CD14-positive monocyte (primary cell): Measurements from ENCODE around the gene GABBR2. TPM values are rescaled to one million over a fixed set of nuclear protein-coding genes. Genes with fewer than 3 reads are reported as not detected.
A peak's percentile ranks its signal among the peaks of the same experiment; 100 is the strongest.

Experiments
- DNase-seq, 3 donors: peaks; one replicate each; pipeline ENCODE4 v3.0.0-alpha.2; 2011 to 2022
- H2AFZ ChIP-seq: 2 replicates; pipeline ENCODE4 v1.6.0; 2012; ENCODE audit warnings: mild to moderate bottlenecking, low read depth, low read length, inconsistent platforms; ENCODE audit not compliant: insufficient read depth, poor library complexity, severe bottlenecking
- H3K27ac ChIP-seq, 2 donors: 1 replicate in 1 of 2; 2 replicates in 1 of 2; pipeline ENCODE4 v1.5.1; 2012 to 2013; ENCODE audit warnings: low read length in 2 of 2, control low read depth in 1 of 2, inconsistent platforms in 1 of 2, low read depth in 1 of 2, mild to moderate bottlenecking in 1 of 2
- H3K27me3 ChIP-seq, 2 donors: one replicate each; pipeline versions ENCODE4 v1.6.0 to v1.6.1; 2011 to 2013; ENCODE audit warnings: low read length in 2 of 2; ENCODE audit not compliant: control insufficient read depth in 2 of 2, insufficient read depth in 2 of 2
- H3K36me3 ChIP-seq, 2 donors: replicated peaks in 1 of 2; 1 replicate in 1 of 2; 2 replicates in 1 of 2; pipeline versions ENCODE4 v1.5.1 to v1.6.1; 2012 to 2013; ENCODE audit warnings: low read length in 2 of 2, control low read depth in 1 of 2, inconsistent platforms in 1 of 2, mild to moderate bottlenecking in 1 of 2; ENCODE audit not compliant: insufficient read depth in 2 of 2, control insufficient read depth in 1 of 2
- H3K4me1 ChIP-seq, 2 donors: 1 replicate in 1 of 2; 2 replicates in 1 of 2; pipeline versions ENCODE4 v1.5.1 to v1.6.1; 2012 to 2013; ENCODE audit warnings: low read length in 2 of 2, control low read depth in 1 of 2, inconsistent platforms in 1 of 2, mild to moderate bottlenecking in 1 of 2, moderate library complexity in 1 of 2; ENCODE audit not compliant: insufficient read depth in 2 of 2, control insufficient read depth in 1 of 2
- H3K4me2 ChIP-seq: replicated peaks from 2 replicates; pipeline ENCODE3; 2012; ENCODE audit warnings: low read length, moderate library complexity, mild to moderate bottlenecking; ENCODE audit not compliant: poor library complexity, severe bottlenecking; ENCODE audit errors: extremely low read depth
- H3K4me3 ChIP-seq, 3 experiments: fragments of 200-600 bp in 1 of 3; sonication (generic) in 1 of 3; replicated peaks in 1 of 3; 1 replicate in 2 of 3; 2 replicates in 1 of 3; pipeline ENCODE4 v1.5.1; 2011 to 2013; ENCODE audit warnings: low read length in 3 of 3, mild to moderate bottlenecking in 3 of 3, control low read depth in 2 of 3, low read depth in 2 of 3, inconsistent platforms in 1 of 3, moderate library complexity in 1 of 3
- H3K79me2 ChIP-seq: 2 replicates; pipeline ENCODE4 v1.6.0; 2012; ENCODE audit warnings: mild to moderate bottlenecking, control low read depth, inconsistent platforms, low read length, moderate library complexity; ENCODE audit not compliant: insufficient read depth
- H3K9ac ChIP-seq: 2 replicates; pipeline ENCODE4 v1.6.0; 2017; ENCODE audit warnings: low read length, mild to moderate bottlenecking; ENCODE audit not compliant: insufficient read depth, poor library complexity, severe bottlenecking
- H3K9me3 ChIP-seq, 2 donors: replicated peaks in 1 of 2; 1 replicate in 1 of 2; 2 replicates in 1 of 2; pipeline versions ENCODE4 v1.5.1 to v1.6.1; 2012 to 2013; ENCODE audit warnings: low read length in 2 of 2, control low read depth in 1 of 2; ENCODE audit not compliant: control insufficient read depth in 1 of 2, insufficient read depth in 1 of 2
- H4K20me1 ChIP-seq: 2 replicates; pipeline ENCODE4 v1.6.0; 2012; ENCODE audit warnings: mild to moderate bottlenecking, low read length, control low read depth, moderate library complexity; ENCODE audit not compliant: insufficient read depth
- H3K27ac Mint-ChIP-seq, 7 donors: one replicate each; pipeline ENCODE4 v1.8.0; 2020; ENCODE audit warnings: mild to moderate bottlenecking in 7 of 7, mixed read lengths in 7 of 7, moderate library complexity in 6 of 7, inconsistent platforms in 2 of 7
- H3K27me3 Mint-ChIP-seq, 3 donors: one replicate each; pipeline ENCODE4 v1.8.0; 2021 to 2022; ENCODE audit warnings: low read depth in 3 of 3, mild to moderate bottlenecking in 3 of 3, mixed read lengths in 3 of 3, moderate library complexity in 3 of 3, inconsistent platforms in 1 of 3
- H3K36me3 Mint-ChIP-seq, 2 donors: one replicate each; pipeline ENCODE4 v1.8.0; 2020; ENCODE audit warnings: mixed read lengths in 2 of 2, inconsistent platforms in 1 of 2, mild to moderate bottlenecking in 1 of 2
- H3K4me1 Mint-ChIP-seq: one replicate; pipeline ENCODE4 v1.8.0; 2020; ENCODE audit warnings: mild to moderate bottlenecking, mixed read lengths
- H3K4me3 Mint-ChIP-seq, 2 donors: one replicate each; pipeline ENCODE4 v1.8.0; 2020; ENCODE audit warnings: mild to moderate bottlenecking in 2 of 2, mixed read lengths in 2 of 2, moderate library complexity in 1 of 2
- H3K9me3 Mint-ChIP-seq, 7 donors: one replicate each; pipeline ENCODE4 v1.8.0; 2020 to 2022; ENCODE audit warnings: mixed read lengths in 7 of 7, mild to moderate bottlenecking in 6 of 7, moderate library complexity in 6 of 7, inconsistent platforms in 2 of 7
- WGBS: methylation state at CpG from one replicate; pipeline ENCODE4 v1.1.5; 2013; ENCODE audit warnings: missing lambda C conversion rate; ENCODE audit not compliant: insufficient coverage; 5-methylcytosine and 5-hydroxymethylcytosine counted together
- intact Hi-C, 2 donors: fragments of 100-400 bp; cut with micrococcal nuclease; formaldehyde crosslinking; loops; one replicate each; pipeline versions ENCODE4 v1.15.0 to v1.15.1; 2023
- polyA plus RNA-seq, 3 donors: library from polyadenylated mRNA; depleted of rRNA in 1 of 3; unstranded in 2 of 3; stranded (reverse) in 1 of 3; fragments of 300-500 nt in 2 of 3; fragments of >200 nt in 1 of 3; fragmentation: Illumina TruSeq in 2 of 3; gene quantifications; 1 replicate in 2 of 3; 2 replicates in 1 of 3; pipeline ENCODE4 v1.2.3, GENCODE V29; 2012 to 2021
- TF ChIP-seq, protein P1 (sequence below): fragments of 200-600 bp; IDR thresholded peaks from one replicate; pipeline ENCODE4 v1.8.0; 2022; ENCODE audit warnings: antibody characterized with exemption, mild to moderate bottlenecking

Gene GABBR2
- polyA plus RNA-seq, 3 donors = not detected

DNA sequence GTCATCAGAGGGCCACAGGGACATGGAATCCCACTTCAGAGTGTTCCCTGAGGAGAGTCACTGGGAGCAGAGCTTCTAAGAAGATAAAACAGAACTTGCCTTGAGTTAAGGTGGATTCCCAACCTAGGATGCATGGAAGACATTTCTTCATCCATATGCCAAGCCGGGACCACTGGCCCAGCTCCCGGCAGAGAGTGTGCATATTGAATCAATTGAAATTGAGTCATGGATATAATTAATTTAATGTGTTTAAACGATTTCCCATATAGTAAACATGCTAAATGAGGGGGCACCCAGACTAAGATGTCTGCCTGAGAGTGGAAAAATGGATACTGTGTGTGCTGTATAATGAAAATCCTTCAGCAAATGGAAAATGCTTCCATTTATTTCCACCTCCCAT is 258.9 kb downstream of the GABBR2 start:
- Mint-ChIP-seq H3K9me3 (no peaks in the 10 kb centered on the region), H3K27me3 (peaks cover 7 to 9% (median 8%) of the 10 kb centered on the region in 3 donors), H3K27ac (no peak overlapping the region), H3K4me3 (no peak overlapping the region), H3K36me3 (no peaks in the 10 kb centered on the region), H3K4me1 (no peaks in the 10 kb centered on the region)
- Histone ChIP-seq H3K4me2 (no peak overlapping the region), H2AFZ (no peak overlapping the region), H3K79me2 (no peaks in the 10 kb centered on the region), H4K20me1 (no peaks in the 10 kb centered on the region), H3K27me3 (no peaks in the 10 kb centered on the region), H3K9ac (no peak overlapping the region), H3K4me1 (no peaks in the 10 kb centered on the region), H3K36me3 (no peaks in the 10 kb centered on the region), H3K9me3 (no peaks in the 10 kb centered on the region), H3K4me3 (no peak overlapping the region), H3K27ac (no peak overlapping the region)
- WGBS = no CpG with 5 or more reads among the region's 3 CpGs
- TF ChIP-seq, protein P1, sequence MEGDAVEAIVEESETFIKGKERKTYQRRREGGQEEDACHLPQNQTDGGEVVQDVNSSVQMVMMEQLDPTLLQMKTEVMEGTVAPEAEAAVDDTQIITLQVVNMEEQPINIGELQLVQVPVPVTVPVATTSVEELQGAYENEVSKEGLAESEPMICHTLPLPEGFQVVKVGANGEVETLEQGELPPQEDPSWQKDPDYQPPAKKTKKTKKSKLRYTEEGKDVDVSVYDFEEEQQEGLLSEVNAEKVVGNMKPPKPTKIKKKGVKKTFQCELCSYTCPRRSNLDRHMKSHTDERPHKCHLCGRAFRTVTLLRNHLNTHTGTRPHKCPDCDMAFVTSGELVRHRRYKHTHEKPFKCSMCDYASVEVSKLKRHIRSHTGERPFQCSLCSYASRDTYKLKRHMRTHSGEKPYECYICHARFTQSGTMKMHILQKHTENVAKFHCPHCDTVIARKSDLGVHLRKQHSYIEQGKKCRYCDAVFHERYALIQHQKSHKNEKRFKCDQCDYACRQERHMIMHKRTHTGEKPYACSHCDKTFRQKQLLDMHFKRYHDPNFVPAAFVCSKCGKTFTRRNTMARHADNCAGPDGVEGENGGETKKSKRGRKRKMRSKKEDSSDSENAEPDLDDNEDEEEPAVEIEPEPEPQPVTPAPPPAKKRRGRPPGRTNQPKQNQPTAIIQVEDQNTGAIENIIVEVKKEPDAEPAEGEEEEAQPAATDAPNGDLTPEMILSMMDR = no peak
- intact Hi-C loops = no loop called here
- DNase-seq = no peak

GRCh38 chr9:98445576-98445975 is 263.2 kb downstream of the GABBR2 start:
- no peak for DNase-seq
- intact Hi-C loops = no loop called here
- H3K27me3 ChIP-seq = peaks cover 0 to 4% of the 10 kb centered on the region in 2 donors
- peak overlapping the region in 1 of 7 donors; percentile 62 for H3K27ac Mint-ChIP-seq
- H3K4me3 ChIP-seq = no peak overlapping the region
- no peak overlapping the region for H3K4me3 Mint-ChIP-seq
- peaks cover 0 to 9% (median 8%) of the 10 kb centered on the region in 3 donors for H3K27me3 Mint-ChIP-seq
- H3K36me3 ChIP-seq = no peaks in the 10 kb centered on the region
- H2AFZ ChIP-seq = no peak overlapping the region
- no peaks in the 10 kb centered on the region for H3K36me3 Mint-ChIP-seq
- H4K20me1 ChIP-seq = no peaks in the 10 kb centered on the region
- no peak overlapping the region for H3K9ac ChIP-seq
- H3K9me3 ChIP-seq = no peaks in the 10 kb centered on the region
- WGBS = 78% methylated on average over 1 of the region's 1 CpG
- H3K27ac ChIP-seq = no peak overlapping the region
- no peaks in the 10 kb centered on the region for H3K4me1 ChIP-seq
- H3K4me1 Mint-ChIP-seq = no peaks in the 10 kb centered on the region
- H3K79me2 ChIP-seq = no peaks in the 10 kb centered on the region
- no peak overlapping the region for H3K4me2 ChIP-seq
- TF ChIP-seq, protein P1 = no peak
- no peaks in the 10 kb centered on the region for H3K9me3 Mint-ChIP-seq
